ENCODE results near the gene JMJD8. TPM values are rescaled to one million over a fixed set of nuclear protein-coding genes. Genes with fewer than 3 reads are reported as not detected.

Gene JMJD8
- total RNA-seq, 1 experiment from 2014 or later: 90.5 TPM

- Mint-ChIP-seq H3K4me1 (ENCODE audit: low read depth, unreplicated experiment) (no peaks in the 10 kb centered on the region), H3K27ac (ENCODE audit: unreplicated experiment) (no peak overlapping the region), H3K9me3 (ENCODE audit: low read depth, unreplicated experiment) (no peaks in the 10 kb centered on the region), H3K4me3 (ENCODE audit: low read depth, unreplicated experiment) (peak overlapping the region; percentile 87), H3K27me3 (ENCODE audit: unreplicated experiment) (no peaks in the 10 kb centered on the region), H3K36me3 (ENCODE audit: insufficient read depth, unreplicated experiment) (peaks cover 68% of the 10 kb centered on the region)
- no peak for DNase-seq
- intact Hi-C loops (cut with micrococcal nuclease; ENCODE audit: unreplicated experiment): no loop called here
- CTCF ChIA-PET: no interaction called here
- BruUV-seq (replicated peaks): TSS peak; percentile 17
- TF ChIP-seq CTCF (IDR thresholded peaks at IDR 0.05; ENCODE audit: unreplicated experiment): no peak
Observed at GRCh38 chr16:670485-671352, 13.4 kb downstream of the JMJD8 start.

GRCh38 chr16:669666-670065 lies 14.5 kb downstream of the JMJD8 start:
- no peaks in the 10 kb centered on the region for H3K9me3 Mint-ChIP-seq (ENCODE audit: low read depth, unreplicated experiment)
- no peaks in the 10 kb centered on the region for H3K27me3 Mint-ChIP-seq (ENCODE audit: unreplicated experiment)
- CTCF ChIA-PET: no interaction called here
- intact Hi-C loops (cut with micrococcal nuclease; ENCODE audit: unreplicated experiment): no loop called here
- no peaks in the 10 kb centered on the region for H3K4me1 Mint-ChIP-seq (ENCODE audit: low read depth, unreplicated experiment)
- H3K27ac Mint-ChIP-seq (ENCODE audit: unreplicated experiment): no peak overlapping the region
- TF ChIP-seq CTCF (IDR thresholded peaks at IDR 0.05; ENCODE audit: unreplicated experiment): no peak
- peak overlapping the region; percentile 87 for H3K4me3 Mint-ChIP-seq (ENCODE audit: low read depth, unreplicated experiment)
- DNase-seq: no peak
- peaks cover 60% of the 10 kb centered on the region for H3K36me3 Mint-ChIP-seq (ENCODE audit: insufficient read depth, unreplicated experiment)
- no TSS peak for BruUV-seq (replicated peaks)

- no peak for TF ChIP-seq CTCF (IDR thresholded peaks at IDR 0.05; ENCODE audit: unreplicated experiment)
- DNase-seq: no peak
- intact Hi-C loops (cut with micrococcal nuclease; ENCODE audit: unreplicated experiment): no loop called here
- H3K4me3 Mint-ChIP-seq (ENCODE audit: low read depth, unreplicated experiment): peak overlapping the region; percentile 87
- peaks cover 51% of the 10 kb centered on the region for H3K36me3 Mint-ChIP-seq (ENCODE audit: insufficient read depth, unreplicated experiment)
- BruUV-seq (replicated peaks): no TSS peak
- H3K9me3 Mint-ChIP-seq (ENCODE audit: low read depth, unreplicated experiment): no peaks in the 10 kb centered on the region
- H3K27me3 Mint-ChIP-seq (ENCODE audit: unreplicated experiment): no peaks in the 10 kb centered on the region
- CTCF ChIA-PET: interaction anchor here (0.5 to 1.3 kb wide), 2 partner anchors 21 to 316 kb away, joined by 3 to 5 read pairs; partner anchors contain the start of gene AXIN1
- H3K4me1 Mint-ChIP-seq (ENCODE audit: low read depth, unreplicated experiment): no peaks in the 10 kb centered on the region
- H3K27ac Mint-ChIP-seq (ENCODE audit: unreplicated experiment): no peak overlapping the region
Observed at GRCh38 chr16:668519-669171, 15.5 kb downstream of the JMJD8 start.

- peak; percentile 97 for DNase-seq
- peak within 1 kb of the TSS; percentile 87 for H3K4me3 Mint-ChIP-seq (ENCODE audit: low read depth, unreplicated experiment)
- H3K9me3 Mint-ChIP-seq (ENCODE audit: low read depth, unreplicated experiment): no peaks in the 10 kb centered on the region
- no peaks in the 10 kb centered on the region for H3K4me1 Mint-ChIP-seq (ENCODE audit: low read depth, unreplicated experiment)
- H3K36me3 Mint-ChIP-seq (ENCODE audit: insufficient read depth, unreplicated experiment): peaks cover 46% of the 10 kb centered on the region
- BruUV-seq (replicated peaks): no TSS peak
- H3K27me3 Mint-ChIP-seq (ENCODE audit: unreplicated experiment): no peaks in the 10 kb centered on the region
- peak within 1 kb of the TSS; percentile 61 for H3K27ac Mint-ChIP-seq (ENCODE audit: unreplicated experiment)
- CTCF ChIA-PET: interaction anchor here (0.5 to 1.3 kb wide), 3 partner anchors 20 to 663 kb away, joined by 3 read pairs; partner anchors contain the start of gene HAGHL
- peak; percentile 83 for TF ChIP-seq CTCF (IDR thresholded peaks at IDR 0.05; ENCODE audit: unreplicated experiment)
- intact Hi-C loops (cut with micrococcal nuclease; ENCODE audit: unreplicated experiment): no loop called here
Observed at GRCh38 chr16:667780-668518, 16.2 kb downstream of the JMJD8 start, which contains the start of gene RHOT2. TSS of gene RHOT2 (plus strand) at chr16:668132. CDS start at chr16:668200, 68 bp downstream.

All from Calu3 (cell line).